GM23248 (cell line): ENCODE data around the gene ARMC3. TPM values are rescaled to one million over a fixed set of nuclear protein-coding genes. Genes with fewer than 3 reads are reported as not detected.
A peak's percentile ranks its signal among the peaks of the same experiment; 100 is the strongest.

Experiments used
- DNase-seq: peaks from one replicate; pipeline ENCODE4 v3.0.0-alpha.2; 2015
- H2AFZ ChIP-seq: fragments of 200-600 bp; sonication (generic); 2 replicates; pipeline ENCODE4 v1.6.1; 2016; ENCODE audit warnings: antibody characterized with exemption
- H3F3A ChIP-seq: fragments of 200-600 bp; sonication (generic); 2 replicates; pipeline ENCODE4 v1.6.1; 2016; ENCODE audit warnings: mild to moderate bottlenecking, antibody characterized with exemption, mixed run types; ENCODE audit not compliant: insufficient read depth
- H3K27ac ChIP-seq: fragments of 200-600 bp; sonication (generic); 2 replicates; pipeline ENCODE4 v1.5.1; 2016; ENCODE audit warnings: mild to moderate bottlenecking
- H3K27me3 ChIP-seq: fragments of 200-600 bp; sonication (generic); replicated peaks from 2 replicates; pipeline ENCODE4 v1.6.1; 2016; ENCODE audit warnings: mild to moderate bottlenecking; ENCODE audit not compliant: insufficient read depth
- H3K36me3 ChIP-seq: fragments of 200-600 bp; sonication (generic); 2 replicates; pipeline ENCODE4 v1.6.1; 2016; ENCODE audit warnings: low read depth, mild to moderate bottlenecking
- H3K4me1 ChIP-seq: fragments of 200-600 bp; sonication (generic); 2 replicates; pipeline ENCODE4 v1.6.1; 2016; ENCODE audit warnings: mild to moderate bottlenecking; ENCODE audit not compliant: insufficient read depth
- H3K4me2 ChIP-seq: fragments of 200-600 bp; sonication (generic); one replicate; pipeline ENCODE4 v1.6.1; 2016; ENCODE audit warnings: mild to moderate bottlenecking; ENCODE audit not compliant: unreplicated experiment
- H3K4me3 ChIP-seq: fragments of 200-600 bp; sonication (generic); 2 replicates; pipeline ENCODE4 v1.5.1; 2016; ENCODE audit warnings: mild to moderate bottlenecking
- H3K79me2 ChIP-seq: fragments of 200-600 bp; sonication (generic); 2 replicates; pipeline ENCODE4 v1.6.1; 2016; ENCODE audit warnings: mild to moderate bottlenecking; ENCODE audit not compliant: insufficient read depth
- H3K9ac ChIP-seq: fragments of 200-600 bp; sonication (generic); 2 replicates; pipeline ENCODE4 v1.6.1; 2016; ENCODE audit warnings: mild to moderate bottlenecking
- H3K9me2 ChIP-seq: fragments of 200-600 bp; sonication (generic); 2 replicates; pipeline ENCODE4 v1.6.1; 2016; ENCODE audit warnings: mixed run types, mild to moderate bottlenecking, moderate library complexity; ENCODE audit not compliant: insufficient read depth
- H3K9me3 ChIP-seq: fragments of 200-600 bp; sonication (generic); one replicate; pipeline ENCODE4 v1.6.1; 2017; ENCODE audit warnings: low read depth
- H4K20me1 ChIP-seq: fragments of 200-600 bp; sonication (generic); 2 replicates; pipeline ENCODE4 v1.6.0; 2016; ENCODE audit not compliant: insufficient read depth
- EZH2 ChIP-seq: fragments of 200-600 bp; sonication (generic); IDR thresholded peaks from 2 replicates; pipeline ENCODE4 v1.6.1; 2018; ENCODE audit warnings: antibody characterized with exemption, mild to moderate bottlenecking; ENCODE audit not compliant: insufficient read depth, poor library complexity, severe bottlenecking
- EZH2phosphoT487 ChIP-seq: fragments of 200-600 bp; sonication (generic); IDR thresholded peaks from 2 replicates; pipeline ENCODE4 v1.6.1; 2018; ENCODE audit warnings: antibody characterized with exemption, moderate library complexity, mild to moderate bottlenecking, low read depth; ENCODE audit not compliant: insufficient read depth
- WGBS, 2 experiments: methylation state at CpG; one replicate each; pipeline ENCODE4 v1.1.6; 2015 to 2017; ENCODE audit warnings: low lambda C conversion rate in 2 of 2, low coverage in 1 of 2; ENCODE audit errors: missing lambda C conversion rate in 2 of 2; 5-methylcytosine and 5-hydroxymethylcytosine counted together
- in situ Hi-C: fragments of 300-500 bp; cut with MboI; formaldehyde crosslinking; loops from 2 replicates; pipeline ENCODE4 v1.15.0; 2020
- polyA plus RNA-seq: library from polyadenylated mRNA; unstranded; fragments of >200 nt; fragmentation: Nextera tagmentation; extraction: Ambion mirVana; gene quantifications from 2 replicates; pipeline ENCODE4 v1.2.1, GENCODE V29; 2016
- small RNA-seq: library from RNA; depleted of rRNA; stranded (forward); fragments of <200 nt; gene quantifications from one replicate; pipeline ENCODE3, GENCODE V24; 2014; ENCODE audit warnings: low read depth, low replicate concordance
- total RNA-seq: library from RNA; depleted of rRNA; stranded (reverse); fragments of >200 nt; shearing (Covaris generic); gene quantifications from 2 replicates; pipeline ENCODE4 v1.2.3, GENCODE V29; 2014; rRNA removed

Gene ARMC3
- total and polyA plus RNA-seq, 2 experiments from 2014 or later = not detected

GRCh38 chr10:23081221-23081750 lies 153.4 kb downstream of the ARMC3 start:
- no peaks in the 10 kb centered on the region for H3K27me3 ChIP-seq
- peak overlapping the region; percentile 12 for H3K4me2 ChIP-seq
- H3K4me3 ChIP-seq = no peak overlapping the region
- H2AFZ ChIP-seq = no peak overlapping the region
- DNase-seq = peak; percentile 63
- no peaks in the 10 kb centered on the region for H3K79me2 ChIP-seq
- peaks cover 4% of the 10 kb centered on the region; the same call in 1 of the 2 replicates for H3K4me1 ChIP-seq
- TF ChIP-seq EZH2 (no peak), EZH2phosphoT487 (no peak)
- no peaks in the 10 kb centered on the region for H3K9me2 ChIP-seq
- no peaks in the 10 kb centered on the region for H3K9me3 ChIP-seq
- no peaks in the 10 kb centered on the region for H3F3A ChIP-seq
- no peak overlapping the region for H3K9ac ChIP-seq
- 3 to 5% methylated on average over 7 of the region's 7 CpGs for WGBS, 2 experiments
- H4K20me1 ChIP-seq = no peaks in the 10 kb centered on the region
- in situ Hi-C loops = no loop called here
- no peaks in the 10 kb centered on the region for H3K36me3 ChIP-seq
- H3K27ac ChIP-seq = no peak overlapping the region

- H3K79me2 ChIP-seq = no peaks in the 10 kb centered on the region
- no peaks in the 10 kb centered on the region for H3F3A ChIP-seq
- H4K20me1 ChIP-seq = no peaks in the 10 kb centered on the region
- no peak for TF ChIP-seq EZH2
- no peak for TF ChIP-seq EZH2phosphoT487
- H3K27me3 ChIP-seq = no peaks in the 10 kb centered on the region
- H3K9me3 ChIP-seq = no peaks in the 10 kb centered on the region
- 76 to 78% methylated on average over 4 of the region's 4 CpGs for WGBS, 2 experiments
- in situ Hi-C loops = no loop called here
- no peak overlapping the region for H2AFZ ChIP-seq
- H3K4me2 ChIP-seq = no peak overlapping the region
- H3K27ac ChIP-seq = no peak overlapping the region
- H3K4me3 ChIP-seq = no peak overlapping the region
- peaks cover 4% of the 10 kb centered on the region; the same call in 1 of the 2 replicates for H3K4me1 ChIP-seq
- no peak overlapping the region for H3K9ac ChIP-seq
- DNase-seq = peak; percentile 32
- H3K9me2 ChIP-seq = no peaks in the 10 kb centered on the region
- no peaks in the 10 kb centered on the region for H3K36me3 ChIP-seq
Observed at GRCh38 chr10:23081891-23082290, 154.0 kb downstream of the ARMC3 start.

Small RNA genes lying within 50 kb of the gene (small RNA-seq; reads per million reads assigned to genes)
- 0.37 reads per million for gene RNA5SP304

Other genes starting within 250 kb of the ARMC3 start
- gene PIP4K2A, start 213.5 kb upstream of the ARMC3 start, total RNA-seq = 19.8 and 134 TPM in 2 replicates
- 26.9 and 27.7 TPM in 2 replicates for gene PIP4K2A, start 213.5 kb upstream of the ARMC3 start, polyA plus RNA-seq
- gene MSRB2, start 167.5 kb downstream of the ARMC3 start, total RNA-seq = 25.0 and 35.0 TPM in 2 replicates
- gene MSRB2, start 167.5 kb downstream of the ARMC3 start, polyA plus RNA-seq = 69.5 and 69.7 TPM in 2 replicates